ENCODE results near the gene HDAC4. TPM values are rescaled to one million over a fixed set of nuclear protein-coding genes. Genes with fewer than 3 reads are reported as not detected.
A peak's percentile ranks its signal among the peaks of the same experiment; 100 is the strongest.

HDAC4 gene
- total and polyA plus RNA-seq, 2 of the 8 experiments (the other 6 are each of a cell fraction or from before 2014, with no cell fraction given): 15.4 to 31.5 TPM

- peaks cover 0 to 4% (median 0%) of the 10 kb centered on the region in 4 experiments; a peak in 4 of 7 replicates for H3K4me1 ChIP-seq (replicated peaks in 1 of 4; ENCODE audit: control insufficient read depth in 3 of 4, insufficient read depth in 4 of 4, low read length in 3 of 4)
- H3K36me3 ChIP-seq (ENCODE audit: control insufficient read depth in 2 of 4, insufficient read depth in 4 of 4, low read length in 3 of 4): no peaks in the 10 kb centered on the region
- peak overlapping the region in 1 of 4 experiments; percentile 80; a peak in 1 of 8 replicates for H3K4me3 ChIP-seq (ENCODE audit: extremely low read depth in 1 of 4, insufficient read depth in 2 of 4, low read depth in 3 of 4, low read length in 4 of 4)
- H4K91ac ChIP-seq (replicated peaks; ENCODE audit: insufficient read length, low read length): no peak overlapping the region
- H3K4ac ChIP-seq (replicated peaks; ENCODE audit: insufficient read length, low read depth, low read length): no peak overlapping the region
- H3K79me1 ChIP-seq (ENCODE audit: low read depth, low read length): peaks cover 22% of the 10 kb centered on the region
- POLR2A ChIA-PET (ENCODE audit: partially characterized antibody): interaction anchor here (0.9 to 1.8 kb wide), 3 partner anchors 9 to 25 kb away, joined by 3 to 9 read pairs (median 3); no protein-coding TSS in a partner anchor
- H3K23me2 ChIP-seq (ENCODE audit: low read depth, low read length): peaks cover 9% of the 10 kb centered on the region; the same call in 1 of the 2 replicates
- H3K18ac ChIP-seq (ENCODE audit: extremely low read depth, low read length): no peak overlapping the region
- H3K9ac ChIP-seq (replicated peaks in 1 of 4; ENCODE audit: extremely low read depth in 1 of 4, low read depth in 3 of 4, low read length in 3 of 4): no peak overlapping the region
- H3K56ac ChIP-seq (replicated peaks; ENCODE audit: insufficient read length, low read depth, low read length): no peak overlapping the region
- H3K4me2 ChIP-seq (ENCODE audit: insufficient read depth in 1 of 2, low read depth in 2 of 2, low read length in 2 of 2): peak overlapping the region; percentile 19 to 62
- no peak overlapping the region for H4K5ac ChIP-seq (ENCODE audit: insufficient read length, low read depth, low read length)
- H3K23ac ChIP-seq (ENCODE audit: insufficient read length): no peak overlapping the region
- no peak for DNase-seq (ENCODE audit: low read depth in 1 of 2, low spot score in 2 of 2)
- CTCF ChIA-PET (ENCODE audit: partially characterized antibody): interaction anchor here (0.7 to 1.4 kb wide), 9 partner anchors 13 to 595 kb away, joined by 3 to 5 read pairs (median 3); no protein-coding TSS in a partner anchor
- WGBS, 2 experiments (ENCODE audit: extremely low coverage in 1 of 2, insufficient coverage in 1 of 2, insufficient read length in 1 of 2, insufficient replicate concordance in 2 of 2, low coverage in 1 of 2, low lambda C conversion rate in 2 of 2, missing lambda C conversion rate in 1 of 2): 90% methylated on average over 10 of the region's 10 CpGs; no CpG with 5 or more reads in 1 of the 2 experiments
- H3K79me2 ChIP-seq (ENCODE audit: control insufficient read depth in 1 of 2, insufficient read depth in 2 of 2, low read length in 2 of 2): peaks cover 8 to 64% of the 10 kb centered on the region in 2 experiments; a peak in 3 of 4 replicates
- H4K8ac ChIP-seq (ENCODE audit: extremely low read depth, insufficient read depth, low read length): no peak overlapping the region
- H2AK5ac ChIP-seq (ENCODE audit: low read depth, low read length): no peak overlapping the region
- H3K27me3 ChIP-seq (replicated peaks in 1 of 4; ENCODE audit: control insufficient read depth in 3 of 4, extremely low read depth in 1 of 4, insufficient read depth in 3 of 4, low read length in 3 of 4): no peaks in the 10 kb centered on the region
- no peak overlapping the region for H2BK5ac ChIP-seq (ENCODE audit: low read depth, low read length)
- FAIRE-seq: no peak
- H3K14ac ChIP-seq (ENCODE audit: insufficient read length): no peak overlapping the region
- no peak overlapping the region for H2AFZ ChIP-seq (ENCODE audit: low read length)
- no peak overlapping the region for H2BK20ac ChIP-seq (ENCODE audit: low read length)
- no peak overlapping the region for H2BK15ac ChIP-seq (ENCODE audit: low read length)
- H3K27ac ChIP-seq (ENCODE audit: low read depth, low read length): no peak overlapping the region
- H2BK120ac ChIP-seq (replicated peaks; ENCODE audit: low read depth, low read length): no peak overlapping the region
- no peaks in the 10 kb centered on the region for H3K9me3 ChIP-seq (ENCODE audit: insufficient read depth in 2 of 2, low read depth in 1 of 2, low read length in 1 of 2)
- peaks cover 20 to 28% of the 10 kb centered on the region in 2 experiments for H4K20me1 ChIP-seq (replicated peaks in 1 of 2; ENCODE audit: control insufficient read depth in 1 of 2, insufficient read depth in 2 of 2, low read length in 2 of 2)
- H2BK12ac ChIP-seq (ENCODE audit: low read depth, low read length): no peak overlapping the region
- no peak for TF ChIP-seq EZH2 (IDR thresholded peaks at IDR 0.05; ENCODE audit: low read depth, low read length, severe bottlenecking)
- TF ChIP-seq ATF3 (IDR thresholded peaks at IDR 0.05; ENCODE audit: insufficient read depth, low read depth, low read length): no peak
- no peak for TF ChIP-seq SP1 (IDR thresholded peaks at IDR 0.05; ENCODE audit: low read depth, low read length)
- no peak for TF ChIP-seq SAP30 (IDR thresholded peaks at IDR 0.05; ENCODE audit: insufficient read depth, insufficient replicate concordance, low read length)
- no peak for TF ChIP-seq POLR2A (IDR thresholded peaks at IDR 0.05; ENCODE audit: control extremely low read depth in 1 of 2, low read depth in 2 of 2, low read length in 2 of 2)
- no peak for TF ChIP-seq SIRT6 (IDR thresholded peaks at IDR 0.05; ENCODE audit: low read length)
- TF ChIP-seq KDM4A (IDR thresholded peaks at IDR 0.05; ENCODE audit: low read depth, low read length, severe bottlenecking): no peak
- no peak for TF ChIP-seq SP2 (IDR thresholded peaks at IDR 0.05; ENCODE audit: low read length)
- no peak for TF ChIP-seq JUND (IDR thresholded peaks at IDR 0.05; ENCODE audit: low read length)
- TF ChIP-seq PHF8 (conservative IDR thresholded peaks at IDR 0.05; ENCODE audit: low read depth, low read length): no peak
- no peak for TF ChIP-seq RXRA (IDR thresholded peaks at IDR 0.05; ENCODE audit: insufficient read depth, low read depth, low read length)
- no peak for TF ChIP-seq MAX (IDR thresholded peaks at IDR 0.05)
- TF ChIP-seq EGR1 (IDR thresholded peaks at IDR 0.05; ENCODE audit: borderline replicate concordance, low read depth, low read length): no peak
- TF ChIP-seq NRF1 (IDR thresholded peaks at IDR 0.05; ENCODE audit: low read depth, low read length): no peak
Measured at GRCh38 chr2:239398521-239398921, 2.3 kb downstream of the HDAC4 start.

Data from H1 (cell line).